Measurements from ENCODE around the gene EP400. TPM values are rescaled to one million over a fixed set of nuclear protein-coding genes. Genes with fewer than 3 reads are reported as not detected.
A peak's percentile ranks its signal among the peaks of the same experiment; 100 is the strongest.

The EP400 gene, protein sequence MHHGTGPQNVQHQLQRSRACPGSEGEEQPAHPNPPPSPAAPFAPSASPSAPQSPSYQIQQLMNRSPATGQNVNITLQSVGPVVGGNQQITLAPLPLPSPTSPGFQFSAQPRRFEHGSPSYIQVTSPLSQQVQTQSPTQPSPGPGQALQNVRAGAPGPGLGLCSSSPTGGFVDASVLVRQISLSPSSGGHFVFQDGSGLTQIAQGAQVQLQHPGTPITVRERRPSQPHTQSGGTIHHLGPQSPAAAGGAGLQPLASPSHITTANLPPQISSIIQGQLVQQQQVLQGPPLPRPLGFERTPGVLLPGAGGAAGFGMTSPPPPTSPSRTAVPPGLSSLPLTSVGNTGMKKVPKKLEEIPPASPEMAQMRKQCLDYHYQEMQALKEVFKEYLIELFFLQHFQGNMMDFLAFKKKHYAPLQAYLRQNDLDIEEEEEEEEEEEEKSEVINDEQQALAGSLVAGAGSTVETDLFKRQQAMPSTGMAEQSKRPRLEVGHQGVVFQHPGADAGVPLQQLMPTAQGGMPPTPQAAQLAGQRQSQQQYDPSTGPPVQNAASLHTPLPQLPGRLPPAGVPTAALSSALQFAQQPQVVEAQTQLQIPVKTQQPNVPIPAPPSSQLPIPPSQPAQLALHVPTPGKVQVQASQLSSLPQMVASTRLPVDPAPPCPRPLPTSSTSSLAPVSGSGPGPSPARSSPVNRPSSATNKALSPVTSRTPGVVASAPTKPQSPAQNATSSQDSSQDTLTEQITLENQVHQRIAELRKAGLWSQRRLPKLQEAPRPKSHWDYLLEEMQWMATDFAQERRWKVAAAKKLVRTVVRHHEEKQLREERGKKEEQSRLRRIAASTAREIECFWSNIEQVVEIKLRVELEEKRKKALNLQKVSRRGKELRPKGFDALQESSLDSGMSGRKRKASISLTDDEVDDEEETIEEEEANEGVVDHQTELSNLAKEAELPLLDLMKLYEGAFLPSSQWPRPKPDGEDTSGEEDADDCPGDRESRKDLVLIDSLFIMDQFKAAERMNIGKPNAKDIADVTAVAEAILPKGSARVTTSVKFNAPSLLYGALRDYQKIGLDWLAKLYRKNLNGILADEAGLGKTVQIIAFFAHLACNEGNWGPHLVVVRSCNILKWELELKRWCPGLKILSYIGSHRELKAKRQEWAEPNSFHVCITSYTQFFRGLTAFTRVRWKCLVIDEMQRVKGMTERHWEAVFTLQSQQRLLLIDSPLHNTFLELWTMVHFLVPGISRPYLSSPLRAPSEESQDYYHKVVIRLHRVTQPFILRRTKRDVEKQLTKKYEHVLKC (N-terminal part only)
- 41.4 and 55.2 TPM in 2 replicates for total RNA-seq (ENCODE audit: low replicate concordance)
- long read RNA-seq, full-length matches to known transcripts, result 5 of 20 reads
- long read RNA-seq, partial matches to known transcripts, result 12 of 20 reads
- long read RNA-seq, other reads (novel, unspliced or antisense), result 3 of 20 reads

DNA sequence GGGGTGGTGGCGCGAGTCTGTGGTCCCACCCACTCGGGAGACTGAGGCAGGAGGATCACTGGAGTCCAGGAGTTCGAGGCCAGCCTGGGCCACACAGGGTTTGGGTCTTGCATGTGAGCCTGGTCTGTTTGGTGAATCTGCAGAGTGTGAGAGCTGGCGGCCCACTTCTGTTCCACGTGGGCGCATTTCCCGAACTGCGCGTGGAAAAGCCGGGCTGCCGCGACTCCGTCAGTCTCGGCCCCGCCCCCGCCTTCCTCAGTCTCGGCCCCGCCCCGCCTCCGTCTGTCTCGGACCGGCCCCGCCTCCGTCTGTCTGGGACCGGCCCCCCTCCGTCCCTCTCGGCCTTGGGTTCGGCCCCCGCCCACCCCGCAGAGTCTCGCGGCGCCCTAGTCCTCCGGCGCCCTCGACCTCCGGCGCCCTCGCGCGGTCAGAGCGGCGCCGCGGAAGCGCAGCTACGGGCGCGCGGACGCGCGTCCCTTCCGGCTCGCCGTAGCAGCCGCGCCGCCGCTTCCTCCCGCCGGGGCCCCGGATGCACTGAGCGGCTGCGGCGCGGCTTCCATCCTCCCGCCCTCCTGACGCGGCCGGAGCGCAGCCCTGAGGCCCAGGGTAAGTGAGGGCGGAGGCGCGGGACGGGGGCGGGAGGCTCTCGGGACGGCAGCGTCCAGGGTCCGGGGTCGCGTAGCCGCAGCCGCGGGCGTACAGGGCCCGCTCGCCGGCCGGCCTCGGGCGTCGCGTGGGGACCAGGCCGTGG, at the start of gene EP400:
Gene EP400 (plus strand): TSS at position 512 of the 751 bp plus-strand sequence. CDS start 10,678 bp downstream, outside the sequence.
- Mint-ChIP-seq H3K4me1 (ENCODE audit: unreplicated experiment) (peaks cover 15% of the 10 kb centered on the region), H3K27me3 (no peaks in the 10 kb centered on the region), H3K4me3 (peak within 1 kb of the TSS; percentile 90), H3K36me3 (peaks cover 3% of the 10 kb centered on the region), H3K27ac (peak within 1 kb of the TSS; percentile 79), H3K9me3 (no peaks in the 10 kb centered on the region)
- TF ChIP-seq, protein P1, sequence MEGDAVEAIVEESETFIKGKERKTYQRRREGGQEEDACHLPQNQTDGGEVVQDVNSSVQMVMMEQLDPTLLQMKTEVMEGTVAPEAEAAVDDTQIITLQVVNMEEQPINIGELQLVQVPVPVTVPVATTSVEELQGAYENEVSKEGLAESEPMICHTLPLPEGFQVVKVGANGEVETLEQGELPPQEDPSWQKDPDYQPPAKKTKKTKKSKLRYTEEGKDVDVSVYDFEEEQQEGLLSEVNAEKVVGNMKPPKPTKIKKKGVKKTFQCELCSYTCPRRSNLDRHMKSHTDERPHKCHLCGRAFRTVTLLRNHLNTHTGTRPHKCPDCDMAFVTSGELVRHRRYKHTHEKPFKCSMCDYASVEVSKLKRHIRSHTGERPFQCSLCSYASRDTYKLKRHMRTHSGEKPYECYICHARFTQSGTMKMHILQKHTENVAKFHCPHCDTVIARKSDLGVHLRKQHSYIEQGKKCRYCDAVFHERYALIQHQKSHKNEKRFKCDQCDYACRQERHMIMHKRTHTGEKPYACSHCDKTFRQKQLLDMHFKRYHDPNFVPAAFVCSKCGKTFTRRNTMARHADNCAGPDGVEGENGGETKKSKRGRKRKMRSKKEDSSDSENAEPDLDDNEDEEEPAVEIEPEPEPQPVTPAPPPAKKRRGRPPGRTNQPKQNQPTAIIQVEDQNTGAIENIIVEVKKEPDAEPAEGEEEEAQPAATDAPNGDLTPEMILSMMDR (conservative IDR thresholded peaks at IDR 0.05), result peak; percentile 67
- peak; percentile 94 for DNase-seq (ENCODE audit: extremely low spot score, unreplicated experiment)

DNA sequence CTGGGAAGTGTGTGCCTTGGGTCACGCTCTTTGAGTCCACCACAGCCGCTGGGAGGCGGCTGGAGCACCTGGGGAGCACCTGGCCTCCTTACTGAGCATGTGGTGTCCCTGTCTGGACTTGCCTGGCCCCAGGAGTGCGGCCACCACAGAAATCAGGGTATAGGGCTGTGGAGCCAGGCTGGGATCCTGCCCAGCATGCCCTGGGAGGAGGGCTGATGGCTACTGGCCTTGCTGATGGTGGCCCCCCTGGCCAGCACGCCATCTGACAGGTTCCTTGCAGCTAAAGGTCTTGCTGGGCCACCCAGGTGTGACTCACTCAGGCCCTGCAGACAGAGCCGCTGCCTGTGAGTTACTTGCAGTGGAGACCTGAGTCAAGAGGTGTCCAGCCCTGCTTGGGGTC, 49.3 kb upstream of the EP400 start:
- Mint-ChIP-seq H3K36me3 (no peaks in the 10 kb centered on the region), H3K27me3 (no peaks in the 10 kb centered on the region), H3K9me3 (no peaks in the 10 kb centered on the region), H3K4me1 (ENCODE audit: unreplicated experiment) (peaks cover 5% of the 10 kb centered on the region), H3K4me3 (peak overlapping the region; percentile 39), H3K27ac (peak overlapping the region; percentile 39)
- TF ChIP-seq, protein P1 (conservative IDR thresholded peaks at IDR 0.05), result no peak
- no peak for DNase-seq (ENCODE audit: extremely low spot score, unreplicated experiment)

DNA sequence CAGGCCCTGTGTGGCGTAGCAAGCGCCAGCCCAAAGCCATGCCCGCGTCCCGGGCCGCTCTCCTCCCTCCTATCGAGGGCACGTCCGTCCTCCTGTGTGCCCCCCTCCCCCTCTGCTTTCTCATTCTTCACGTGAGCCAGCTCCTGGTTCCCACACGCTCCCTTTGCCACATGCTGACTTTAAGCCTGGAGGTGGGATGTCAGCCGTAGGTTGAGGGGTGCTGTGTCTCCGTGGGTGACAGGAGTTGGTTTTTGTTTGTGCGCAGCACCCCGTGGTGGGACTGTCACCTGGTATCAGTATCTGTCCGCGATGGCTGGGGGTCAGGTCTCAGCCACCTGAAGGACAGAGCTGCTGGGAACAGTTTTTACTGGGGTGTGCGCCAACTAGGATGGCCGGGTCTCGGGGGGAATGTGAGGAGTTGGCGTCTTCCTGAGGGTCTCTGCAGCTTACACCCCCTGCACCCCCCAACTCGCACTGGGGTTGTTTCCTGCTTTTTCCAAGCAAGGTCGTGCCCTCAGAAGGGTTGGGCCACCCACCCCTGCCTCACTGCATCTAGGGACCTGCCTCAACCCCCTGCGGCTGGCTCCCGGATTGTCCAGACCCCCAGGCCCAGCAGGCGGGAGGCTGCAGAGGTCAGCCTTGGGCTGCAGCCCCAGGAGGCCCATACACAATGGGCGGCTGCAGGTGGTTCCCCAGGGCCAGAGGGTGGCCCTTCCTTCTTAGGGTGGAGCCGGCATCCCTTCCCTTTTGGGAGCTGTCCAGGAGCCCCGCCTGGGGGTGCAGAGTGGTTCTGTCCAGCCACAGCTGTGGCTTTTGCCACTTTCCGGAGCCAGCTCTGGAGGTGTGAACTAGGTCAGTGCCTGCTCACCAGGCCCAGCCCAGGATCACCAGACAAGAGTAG, 48.1 kb upstream of the EP400 start:
- no peaks in the 10 kb centered on the region for H3K27me3 Mint-ChIP-seq
- TF ChIP-seq, protein P1 (conservative IDR thresholded peaks at IDR 0.05), result no peak
- peak overlapping the region; percentile 21 for H3K27ac Mint-ChIP-seq
- no peaks in the 10 kb centered on the region for H3K36me3 Mint-ChIP-seq
- no peaks in the 10 kb centered on the region for H3K9me3 Mint-ChIP-seq
- peaks cover 5% of the 10 kb centered on the region for H3K4me1 Mint-ChIP-seq (ENCODE audit: unreplicated experiment)
- no peak overlapping the region for H3K4me3 Mint-ChIP-seq
- DNase-seq (ENCODE audit: extremely low spot score, unreplicated experiment), result no peak

DNA sequence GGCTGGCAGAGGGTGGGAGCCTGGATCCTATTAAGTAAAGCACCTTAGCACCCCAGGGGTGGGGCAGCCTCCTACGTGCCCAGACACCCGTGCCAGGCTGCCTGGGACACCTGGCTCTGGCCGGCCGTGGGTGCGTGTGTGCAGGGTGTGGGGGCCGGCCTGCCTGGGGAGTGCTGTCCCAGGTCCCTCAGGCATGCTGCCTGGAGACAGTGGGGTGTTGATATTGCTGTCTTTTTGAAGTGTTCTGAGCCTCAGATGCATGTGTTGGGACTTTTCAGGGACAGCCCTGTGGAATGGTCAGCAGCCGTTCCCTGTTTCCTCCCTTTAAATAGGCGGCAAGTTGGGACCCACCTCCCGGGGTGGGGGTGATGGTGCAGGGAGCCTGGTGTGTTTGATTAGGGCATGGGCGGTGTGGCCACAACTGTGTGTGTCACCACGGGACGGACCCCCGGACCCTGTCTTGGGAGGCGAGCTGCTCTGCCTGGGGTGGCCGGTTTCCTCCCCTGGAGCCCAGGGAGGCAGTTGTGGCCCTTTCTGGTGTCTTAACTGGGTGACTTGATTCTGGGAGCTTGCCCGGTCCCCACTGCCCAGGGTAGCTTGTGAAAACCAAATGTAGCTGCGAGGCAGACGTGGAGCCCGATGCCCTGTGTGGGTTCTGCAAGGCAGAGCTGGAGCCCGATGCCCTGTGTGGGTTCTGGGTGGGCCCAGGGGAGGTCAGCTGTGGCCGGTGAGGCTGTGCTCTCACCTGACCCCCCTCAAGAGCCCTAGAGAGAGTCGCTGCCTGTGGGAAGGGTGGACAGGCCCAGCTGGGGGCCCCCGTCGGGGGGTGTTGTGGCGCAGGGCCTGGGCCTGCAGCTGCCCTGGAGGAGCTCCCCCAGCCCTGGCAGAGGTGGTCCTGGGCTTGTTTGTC, 47.2 kb upstream of the EP400 start:
- H3K9me3 Mint-ChIP-seq, result no peaks in the 10 kb centered on the region
- H3K27me3 Mint-ChIP-seq, result no peaks in the 10 kb centered on the region
- peaks cover 5% of the 10 kb centered on the region for H3K4me1 Mint-ChIP-seq (ENCODE audit: unreplicated experiment)
- no peak for DNase-seq (ENCODE audit: extremely low spot score, unreplicated experiment)
- H3K27ac Mint-ChIP-seq, result peak overlapping the region; percentile 21
- H3K4me3 Mint-ChIP-seq, result no peak overlapping the region
- TF ChIP-seq, protein P1 (conservative IDR thresholded peaks at IDR 0.05), result no peak
- no peaks in the 10 kb centered on the region for H3K36me3 Mint-ChIP-seq

Data from type B pancreatic cell (in vitro differentiated cells).